ENCODE results near the gene MAPRE3.
A peak's percentile ranks its signal among the peaks of the same experiment; 100 is the strongest.

MAPRE3 gene

DNA sequence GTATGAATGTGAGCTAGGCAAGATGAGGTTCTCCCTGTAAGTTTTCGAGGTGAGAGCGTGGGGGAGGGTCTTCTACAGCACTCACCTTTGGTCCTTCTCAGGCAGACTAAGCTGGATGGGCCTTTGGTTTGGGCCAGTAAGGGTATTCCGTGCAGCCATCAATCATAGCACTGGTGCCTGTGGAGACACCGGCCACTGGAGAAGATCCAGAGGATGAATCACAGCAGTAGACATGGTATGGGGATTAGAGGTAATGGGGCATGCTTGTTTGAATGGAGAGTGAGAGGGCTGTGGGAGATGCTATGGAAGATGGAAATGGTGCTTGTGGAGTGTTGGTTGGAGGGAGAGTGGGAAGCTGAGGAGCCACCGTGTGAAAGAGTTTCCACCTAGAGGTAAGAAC, 16.1 kb downstream of the MAPRE3 start:
- no peak for DNase-seq

DNA sequence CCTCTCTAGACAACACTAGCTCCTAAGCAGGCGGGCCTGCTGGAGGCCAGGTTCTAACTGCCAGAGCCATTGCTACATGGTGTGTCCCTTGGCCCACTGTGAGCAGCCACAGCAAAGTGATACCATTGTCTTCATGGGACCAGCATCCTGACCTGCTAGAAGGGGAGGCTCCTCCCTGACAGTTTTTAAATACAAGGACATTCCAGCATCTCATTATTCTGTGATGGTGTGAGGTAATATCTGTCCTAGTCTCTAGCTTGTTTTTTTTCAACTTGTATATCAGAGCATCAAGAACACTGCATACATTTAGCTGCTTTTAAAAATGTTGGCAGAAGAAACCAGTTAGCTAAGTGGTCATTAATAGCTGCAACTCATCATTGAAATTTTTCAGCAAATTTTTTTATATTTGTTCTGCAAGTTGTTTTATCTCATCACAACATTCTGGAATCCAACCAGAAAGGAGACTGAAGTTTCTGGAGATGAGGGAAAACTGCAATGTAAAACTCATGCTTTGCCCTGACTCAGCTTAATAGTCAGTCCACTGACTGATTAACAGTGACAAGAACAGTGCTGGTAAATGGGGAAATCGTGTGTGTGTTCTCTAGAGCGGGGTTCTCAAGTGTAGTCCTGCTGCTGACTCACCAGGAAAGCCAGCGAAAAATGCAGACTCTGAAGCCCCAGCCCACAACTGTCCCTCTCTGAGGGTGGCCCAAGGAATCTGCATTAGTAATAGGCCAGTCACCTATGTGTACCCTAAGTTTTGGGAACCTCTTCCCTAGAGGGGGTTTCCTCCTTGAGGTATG, 17.8 kb downstream of the MAPRE3 start:
- DNase-seq, result no peak

DNA sequence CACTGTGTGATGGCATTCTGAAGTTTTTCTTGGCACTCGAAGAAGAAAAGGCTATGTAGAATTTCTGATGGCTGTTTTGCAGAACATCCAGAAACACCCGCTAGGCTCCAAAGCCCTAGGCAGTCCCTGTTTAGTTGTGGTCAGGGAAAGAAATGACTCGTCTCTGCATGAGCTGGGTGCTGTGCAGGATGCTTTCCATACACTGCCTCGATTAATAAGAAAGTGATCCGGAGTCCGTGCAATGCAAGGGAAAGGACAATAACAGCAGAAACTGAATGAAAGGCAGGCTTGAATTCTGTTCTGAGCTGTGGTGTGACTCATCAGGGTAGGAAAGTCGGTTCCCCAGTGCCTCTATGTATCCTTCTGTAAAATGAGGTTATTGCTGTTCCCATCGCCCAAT, 18.7 kb downstream of the MAPRE3 start:
- no peak for DNase-seq

DNA sequence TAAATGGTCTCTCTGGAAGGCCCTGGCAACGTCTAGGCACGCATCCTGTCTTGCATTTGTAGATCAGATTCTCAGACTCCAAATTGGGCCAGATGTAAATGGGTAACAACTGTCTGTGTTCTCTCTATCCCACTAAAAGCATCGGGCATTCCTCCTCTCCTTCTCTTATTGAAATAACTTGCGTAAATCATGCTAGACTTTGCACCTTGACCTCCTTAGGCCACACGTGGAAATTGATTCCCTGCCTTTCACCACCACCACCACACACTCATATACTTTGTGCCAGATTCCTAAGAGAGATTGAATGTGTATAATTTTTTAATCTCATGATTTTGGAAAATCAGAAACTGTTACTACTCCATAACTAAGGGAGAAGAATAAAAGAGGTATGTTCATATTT, 21.3 kb downstream of the MAPRE3 start:
- DNase-seq, result no peak

DNA sequence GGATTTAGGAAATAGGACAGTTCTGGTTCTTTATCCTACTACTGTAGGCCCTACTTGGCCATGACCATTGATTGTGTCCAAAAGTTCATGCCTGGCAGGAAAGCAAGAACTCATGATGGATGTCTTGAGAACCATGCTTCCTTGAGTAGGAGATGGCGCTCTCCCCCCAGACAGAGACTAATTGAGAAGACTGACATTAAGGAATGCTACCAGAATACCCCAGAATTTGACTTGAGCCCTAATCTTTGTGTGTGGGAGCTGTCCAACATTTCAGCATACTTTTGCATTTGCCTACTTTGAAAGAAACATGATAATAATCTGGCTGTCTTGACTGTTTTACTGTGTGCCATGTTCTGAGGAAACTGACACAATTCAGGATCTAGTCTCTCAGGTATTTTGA, 23.3 kb downstream of the MAPRE3 start:
- no peak for DNase-seq

DNA sequence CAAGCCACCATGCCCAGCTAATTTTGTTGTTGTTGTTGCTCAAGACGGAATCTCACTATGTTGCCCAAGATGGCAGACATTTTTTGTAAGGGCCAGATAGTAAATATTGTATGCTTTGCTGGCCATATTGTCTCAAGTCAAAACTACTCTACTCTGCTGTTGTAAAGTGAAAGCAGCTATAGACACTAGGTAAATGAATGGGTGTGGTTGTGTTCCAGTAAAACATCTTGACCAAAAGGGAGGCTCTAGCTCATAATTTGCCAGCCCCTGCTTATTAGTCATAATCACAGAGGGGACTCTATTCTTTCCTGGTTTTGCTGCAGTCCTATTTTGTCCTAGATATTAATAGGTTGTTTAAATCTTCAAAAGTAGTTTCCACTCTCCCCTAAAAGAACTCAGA, 24.5 kb downstream of the MAPRE3 start:
- no peak for DNase-seq

DNA sequence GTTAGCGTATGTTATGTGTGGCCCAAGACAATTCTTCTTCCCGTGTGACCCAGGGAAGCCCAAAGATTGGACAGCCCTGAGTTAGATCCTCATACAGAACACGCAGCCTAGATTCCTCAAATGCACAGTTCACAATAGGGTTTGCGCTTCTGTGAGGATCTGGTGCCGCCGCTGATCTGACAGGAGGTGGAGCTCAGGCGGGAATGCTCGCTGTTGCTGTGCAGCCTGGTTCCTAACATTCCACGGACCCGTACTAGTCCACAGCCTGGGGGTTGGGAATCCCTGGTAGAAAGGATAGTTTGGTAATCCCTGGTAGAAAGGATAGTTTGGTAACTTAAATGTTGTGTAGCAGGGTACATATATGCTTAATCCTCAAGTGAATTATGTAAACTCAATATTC, 27.0 kb downstream of the MAPRE3 start:
- DNase-seq, result peak; percentile 67

DNA sequence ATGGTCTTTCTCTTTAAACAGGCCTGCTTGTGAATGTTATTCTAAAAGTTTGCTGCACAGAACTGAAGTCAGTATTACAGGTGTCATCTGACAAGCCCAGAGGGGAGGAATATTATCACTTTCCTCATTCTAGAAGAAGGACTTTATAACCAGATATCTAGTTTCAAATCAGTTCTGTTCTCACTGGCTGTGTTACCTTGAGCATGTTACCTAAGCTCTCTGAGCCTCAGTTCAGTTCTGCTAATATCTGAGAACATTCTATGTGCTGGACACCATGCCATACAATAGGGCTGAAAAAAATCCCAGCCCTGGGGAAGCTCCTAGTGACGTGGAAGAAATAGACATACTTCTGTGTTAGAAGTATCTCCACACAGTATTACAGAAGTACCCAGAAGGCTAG, 27.9 kb downstream of the MAPRE3 start:
- no peak for DNase-seq

DNA sequence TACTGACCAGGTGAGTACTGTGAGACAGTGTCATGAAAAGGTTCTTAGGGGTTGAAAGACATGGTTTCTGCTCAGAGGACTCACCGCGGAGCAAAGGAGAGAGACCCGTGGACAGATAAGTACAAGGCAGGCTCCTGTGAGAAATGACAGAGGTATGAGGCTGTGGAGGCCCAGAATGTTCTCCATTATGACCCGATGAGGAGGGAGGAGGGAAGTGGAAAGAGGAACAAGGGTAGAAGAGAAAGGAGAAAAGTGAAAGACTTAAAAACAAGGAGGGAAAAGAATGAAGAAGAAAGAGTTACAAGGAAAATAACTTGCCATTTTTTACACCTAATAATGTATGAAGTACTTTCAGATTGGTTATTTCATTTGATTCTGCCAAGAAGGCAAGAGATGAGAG, 29.8 kb downstream of the MAPRE3 start:
- DNase-seq, result no peak

DNA sequence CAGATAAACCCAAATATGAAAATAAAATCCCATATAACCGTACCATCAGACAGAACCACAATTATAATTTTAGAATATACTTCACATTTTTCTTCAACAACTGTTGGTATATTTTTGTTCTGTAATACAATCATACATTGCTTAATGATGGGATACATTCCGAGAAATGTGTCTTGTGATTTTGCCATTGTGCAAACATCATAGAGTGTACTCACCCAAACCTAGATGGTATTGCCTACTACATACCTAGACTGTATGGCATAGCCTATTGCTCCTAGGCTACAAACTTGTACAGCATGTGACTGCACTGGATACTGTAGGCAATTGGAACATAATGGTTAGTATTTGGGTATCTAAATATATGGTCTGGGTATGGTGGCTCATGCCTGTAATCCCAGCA, 30.6 kb downstream of the MAPRE3 start:
- DNase-seq, result no peak

DNA sequence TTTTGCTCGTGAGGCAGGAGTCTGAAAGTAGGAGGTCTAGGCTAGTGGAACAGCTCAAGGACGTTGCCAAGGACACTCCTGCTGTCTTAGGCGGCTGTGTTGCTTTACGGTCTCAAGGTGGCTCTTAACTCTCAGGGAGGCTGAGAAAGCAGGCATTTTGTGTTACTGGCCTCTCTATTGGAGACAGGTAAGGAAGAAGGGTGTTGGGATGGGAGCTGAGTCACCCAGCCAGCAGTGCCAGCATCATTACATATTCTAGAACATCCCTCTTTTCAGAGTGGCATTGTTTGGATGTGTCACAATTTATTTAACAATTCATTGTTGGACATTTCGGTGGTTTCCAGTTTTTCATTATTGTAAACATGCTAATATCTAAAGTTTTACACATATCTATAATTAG, 31.5 kb downstream of the MAPRE3 start:
- DNase-seq, result no peak

DNA sequence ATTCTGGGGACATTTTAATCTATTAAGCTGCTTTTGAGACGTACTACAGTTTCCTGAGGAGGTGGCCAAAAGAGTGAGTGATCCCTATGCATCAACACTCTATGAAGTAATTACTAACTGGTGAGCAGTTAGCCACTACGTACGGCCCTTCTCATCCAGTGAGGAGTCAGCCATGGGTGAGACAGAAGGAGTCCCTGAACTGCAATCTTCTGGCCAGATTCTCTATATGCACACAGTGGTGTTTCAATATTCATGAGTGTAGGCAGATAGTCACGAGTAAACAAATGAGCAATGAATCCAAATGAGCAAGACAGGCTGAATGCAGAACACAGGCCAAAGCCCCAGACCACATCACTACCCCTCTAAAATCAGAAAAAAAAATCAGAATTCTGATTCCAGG, 32.6 kb downstream of the MAPRE3 start:
- DNase-seq, result no peak

DNA sequence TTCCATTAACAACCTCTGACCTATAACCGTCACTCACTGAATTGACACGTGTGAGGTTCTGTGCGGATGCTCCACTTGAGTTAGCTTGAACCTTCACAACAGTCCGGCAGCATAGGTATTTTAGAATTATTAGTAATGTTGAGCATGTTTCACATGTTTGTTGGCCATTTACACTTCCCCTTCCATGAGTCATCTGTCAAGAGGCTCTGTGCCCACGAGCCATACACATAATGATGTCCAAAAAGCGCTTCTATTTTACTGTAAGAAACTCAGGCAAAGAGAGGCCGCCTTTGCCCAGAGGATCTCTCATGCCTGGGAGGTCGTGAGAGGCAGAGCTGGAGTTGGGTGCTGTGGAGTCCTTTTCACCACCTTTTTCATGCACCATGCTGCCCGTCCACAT, 33.4 kb downstream of the MAPRE3 start:
- no peak for DNase-seq

DNA sequence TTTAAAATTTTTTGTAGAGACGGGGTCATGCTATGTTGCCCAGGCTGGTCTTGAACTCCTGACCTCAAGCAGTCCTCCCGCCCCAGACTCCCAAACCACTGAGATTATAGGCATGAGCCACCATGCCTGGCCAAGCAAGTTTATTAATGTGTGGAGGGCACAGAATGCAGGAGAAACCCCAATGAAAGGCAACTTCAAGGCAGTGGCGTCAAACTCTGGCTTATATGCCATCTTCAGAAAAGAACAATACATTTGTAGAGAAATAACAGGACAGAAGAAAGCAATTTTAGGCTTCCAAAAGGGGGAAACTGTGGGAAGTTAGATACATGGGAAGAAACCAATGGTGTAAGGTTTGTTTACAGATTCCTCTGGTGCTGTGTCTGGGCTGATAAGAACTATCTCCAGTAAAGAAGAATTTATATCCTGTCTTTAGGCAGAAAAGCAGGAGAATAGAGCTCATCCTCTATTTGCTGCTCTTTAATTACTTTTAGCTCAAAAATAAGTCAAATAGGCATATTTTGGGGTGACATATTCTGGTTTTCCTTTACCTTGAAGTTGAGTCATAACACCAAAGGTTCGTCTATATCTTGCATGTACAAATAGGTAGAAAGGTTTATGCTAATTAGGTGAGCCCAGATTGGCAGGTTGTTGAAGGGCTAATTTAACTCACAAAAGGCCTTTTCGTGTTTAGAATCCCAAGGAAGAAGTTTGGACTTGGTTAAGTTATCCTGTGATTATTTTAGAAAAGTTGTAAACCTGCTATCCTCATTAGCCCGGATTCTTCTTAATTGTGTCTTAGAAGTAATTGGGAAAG, 36.4 kb downstream of the MAPRE3 start:
- DNase-seq, result no peak

DNA sequence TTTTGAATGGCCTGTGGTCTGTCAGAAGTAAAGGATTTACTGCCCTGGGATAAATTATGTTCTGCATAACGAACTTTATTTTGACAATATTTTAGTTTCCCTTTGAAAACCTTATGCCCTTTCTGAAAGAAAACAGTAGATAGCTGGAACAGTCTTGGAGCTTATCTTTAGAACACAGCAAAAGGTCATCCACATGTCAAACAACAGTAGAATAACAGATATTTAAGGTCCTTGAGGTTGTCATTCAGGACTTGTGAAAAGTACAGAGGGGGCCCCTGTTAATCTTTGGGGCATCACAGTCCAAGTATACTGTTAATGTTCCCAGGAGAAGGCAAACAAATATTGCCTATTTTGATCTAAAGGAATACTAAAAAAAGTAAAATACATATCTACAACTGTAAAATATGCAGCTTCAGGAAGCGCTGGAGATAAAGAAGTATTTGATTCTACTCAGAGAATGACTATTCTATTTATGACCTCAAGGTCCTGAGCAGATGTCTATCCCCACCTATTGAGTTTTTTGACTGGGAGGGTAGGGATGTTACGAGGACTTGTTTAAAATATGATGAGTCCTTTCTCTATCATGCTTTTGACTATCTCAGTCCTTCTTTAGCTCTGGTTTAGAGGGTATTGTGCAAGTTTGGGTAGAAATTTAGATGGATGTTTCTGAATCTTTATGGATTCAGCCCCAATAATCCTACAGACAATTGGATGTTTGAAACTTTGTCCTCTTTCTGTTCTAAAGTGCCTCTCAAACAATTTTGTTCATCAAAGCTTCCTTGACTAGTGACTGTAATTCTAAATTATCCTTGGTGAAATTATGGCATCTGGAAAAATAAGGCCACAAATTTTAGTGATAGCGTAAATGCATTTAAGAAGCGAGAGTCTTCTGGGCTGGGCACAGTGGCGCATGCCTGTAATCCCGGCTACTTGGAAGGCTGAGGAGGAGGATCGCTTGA, 37.3 kb downstream of the MAPRE3 start:
- no peak for DNase-seq

DNA sequence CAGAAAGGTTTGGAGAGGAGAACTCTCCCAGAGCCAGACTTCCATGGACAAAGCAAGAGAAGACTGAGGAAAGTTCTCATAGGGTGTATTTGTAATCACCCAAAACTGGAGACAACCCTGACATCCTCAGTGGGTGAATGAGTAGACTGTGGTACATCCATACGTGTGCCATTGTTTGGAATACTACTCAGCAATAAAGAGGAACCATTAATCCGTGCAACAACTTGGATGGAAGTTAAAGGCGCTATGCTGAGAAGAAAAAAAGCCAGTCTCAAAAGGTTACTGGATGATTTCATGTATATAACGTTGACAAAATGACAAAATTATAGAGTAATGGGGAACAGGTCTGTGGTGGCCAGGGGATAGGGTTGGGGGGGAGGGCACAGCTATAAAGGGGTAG, 38.2 kb downstream of the MAPRE3 start:
- no peak for DNase-seq

DNA sequence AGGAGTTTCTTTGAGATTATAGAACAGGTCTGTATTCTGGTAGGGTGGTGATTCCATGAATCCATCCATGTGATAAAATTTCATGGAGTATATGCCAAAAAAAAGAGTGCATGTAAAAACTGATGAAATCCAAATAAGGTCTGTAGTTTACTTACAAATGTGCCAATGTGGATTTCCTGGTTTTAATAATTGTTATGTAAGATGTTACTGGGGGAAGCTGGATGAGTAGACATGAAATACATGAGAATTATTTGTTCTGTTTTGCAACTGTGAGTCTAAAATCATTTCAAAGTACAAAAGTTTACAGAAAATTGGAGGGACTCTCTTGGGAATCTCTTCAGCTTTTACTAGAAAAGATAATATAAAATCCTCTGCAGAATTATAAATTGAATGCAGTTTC, 38.6 kb downstream of the MAPRE3 start:
- no peak for DNase-seq

DNA sequence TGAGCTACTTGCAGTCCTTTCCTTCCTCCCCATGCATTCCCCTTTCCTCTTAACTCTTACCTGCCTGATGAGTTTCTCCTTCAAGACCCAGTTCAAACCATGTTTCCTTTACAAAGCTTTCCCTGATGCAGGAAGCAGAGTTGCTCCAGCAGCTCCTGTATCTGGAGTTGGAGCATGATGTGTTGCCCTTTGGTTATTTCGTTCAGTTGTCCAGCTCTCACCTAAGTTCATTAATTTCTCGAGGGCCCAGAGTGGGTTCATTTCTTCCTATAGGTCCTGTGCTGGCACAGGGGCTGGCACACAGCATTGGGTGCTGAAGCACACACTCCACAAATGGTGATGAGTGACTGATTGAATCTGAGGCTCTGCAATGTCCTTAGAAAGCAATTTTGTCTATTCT, 39.3 kb downstream of the MAPRE3 start:
- DNase-seq, result no peak

DNA sequence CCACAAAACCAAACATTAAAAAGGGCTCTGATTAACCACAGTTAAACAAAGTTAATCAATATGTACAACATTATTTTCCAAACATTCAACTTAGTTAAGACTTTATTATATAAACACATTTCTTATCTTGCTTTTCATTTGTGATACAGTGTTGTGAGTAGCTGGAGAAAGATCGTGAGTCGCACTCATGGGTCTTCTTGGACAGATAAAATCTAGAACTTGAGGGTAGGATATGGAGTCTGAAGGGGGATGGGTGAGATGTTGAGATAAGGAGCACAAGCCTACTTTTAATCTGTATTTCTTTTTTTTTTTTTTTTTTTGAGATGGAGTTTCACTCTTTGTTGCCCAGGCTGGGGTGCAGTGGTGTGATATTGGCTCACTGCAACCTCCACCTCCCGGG, 39.7 kb downstream of the MAPRE3 start:
- no peak for DNase-seq

DNA sequence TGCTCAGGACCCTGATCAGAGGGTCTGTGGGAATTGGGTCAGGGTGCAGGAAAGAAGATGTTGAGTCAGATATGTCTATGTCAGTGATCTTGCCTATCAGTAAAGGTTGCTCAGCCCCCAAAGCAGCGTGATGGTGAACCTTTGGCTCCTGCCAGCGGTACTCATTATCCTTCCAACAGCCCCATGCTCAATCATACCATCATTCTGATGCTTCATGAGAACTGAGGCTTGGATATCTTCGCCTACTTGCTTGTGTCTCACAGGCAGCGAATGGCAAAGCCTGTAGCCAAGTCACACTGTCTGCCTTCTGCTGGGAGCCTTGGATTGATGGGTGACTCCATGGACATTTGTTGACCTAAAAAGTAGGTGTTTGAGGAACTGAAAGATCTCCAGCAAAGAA, 43.3 kb downstream of the MAPRE3 start:
- DNase-seq, result no peak

DNA sequence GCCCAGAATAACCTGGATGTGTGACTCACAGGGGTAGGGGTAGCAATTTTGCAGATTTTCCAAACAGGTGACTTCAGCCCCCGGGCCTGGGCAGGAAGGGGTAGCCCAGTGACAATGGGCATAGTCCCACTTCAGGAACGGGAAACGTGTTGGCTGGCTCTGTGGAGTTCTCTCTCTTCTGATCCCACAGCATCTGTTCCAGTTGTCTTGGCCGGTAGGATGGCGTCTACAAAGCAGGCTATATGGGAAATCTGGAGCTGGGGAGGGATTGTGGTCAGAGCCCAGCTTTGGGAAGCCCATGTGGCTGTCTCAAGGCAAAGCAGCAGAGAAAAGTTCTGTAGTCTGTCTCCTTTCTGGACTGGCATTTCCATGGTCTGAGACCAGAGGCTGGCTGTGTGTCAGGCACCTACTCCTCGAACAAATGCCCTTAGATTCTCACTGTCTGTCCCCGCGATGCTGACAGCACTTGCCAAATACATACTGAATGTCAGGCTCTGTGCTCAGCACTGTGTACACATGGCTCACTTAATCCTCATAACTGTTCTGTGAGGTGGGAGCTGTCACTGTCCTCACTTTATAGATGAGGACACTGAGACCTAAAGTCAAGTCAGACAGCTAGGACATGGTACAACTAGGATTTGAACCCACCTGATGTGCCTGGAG, 44.5 kb downstream of the MAPRE3 start:
- no peak for DNase-seq

DNA sequence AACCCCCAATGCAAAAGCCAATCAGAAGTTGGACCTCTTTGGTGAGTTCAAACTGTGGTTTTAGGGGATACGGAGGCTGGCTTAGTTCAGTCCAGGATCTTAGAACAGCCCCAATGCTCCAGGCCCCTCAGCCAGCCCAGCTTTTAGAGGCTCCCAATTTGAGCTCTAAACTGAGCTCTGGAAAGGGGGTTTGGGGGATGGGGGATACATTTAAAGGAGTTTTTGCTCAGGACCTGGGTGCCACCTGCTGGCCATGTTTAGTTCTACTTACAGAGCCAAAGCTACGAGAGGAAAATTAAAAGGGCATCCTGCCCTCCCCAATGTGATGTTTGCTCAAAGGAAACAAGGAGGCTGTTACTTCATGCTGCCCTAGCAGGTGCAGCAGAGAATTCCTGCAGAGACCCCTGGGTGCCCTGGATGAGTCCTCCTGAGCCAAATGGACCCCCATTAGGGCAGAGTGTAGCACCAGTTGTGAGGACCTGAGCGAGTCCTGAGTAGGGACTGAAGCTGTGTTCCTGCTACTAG, 46.4 kb downstream of the MAPRE3 start:
- peak; percentile 71 for DNase-seq

DNA sequence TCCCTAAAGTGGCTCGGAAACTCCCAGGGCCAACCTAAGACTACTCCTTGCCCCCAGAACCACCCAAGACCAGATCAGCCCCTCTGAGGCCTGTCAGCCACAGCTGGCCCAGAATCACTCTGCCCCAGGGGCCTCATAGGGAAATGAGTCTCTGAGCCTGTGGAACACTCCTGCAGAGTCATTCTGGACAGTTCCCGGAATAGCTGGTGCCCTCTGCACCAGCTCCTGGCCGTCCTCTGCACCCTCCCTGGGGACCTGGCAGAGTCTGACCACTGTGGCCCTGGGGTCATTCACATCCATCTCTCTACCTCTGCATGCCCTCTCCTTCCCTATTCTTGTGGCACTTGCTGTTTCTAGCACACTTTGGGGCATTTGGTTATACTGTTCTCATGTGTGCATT, 47.7 kb downstream of the MAPRE3 start:
- DNase-seq, result no peak
